ENCODE measurements around the gene RUVBL1. TPM values are rescaled to one million over a fixed set of nuclear protein-coding genes. Genes with fewer than 3 reads are reported as not detected.
"Not testable (repeated sequence)": the region's sequence is repeated elsewhere in the genome, so short reads cannot be mapped to it uniquely, and the experiment has no call there.

RUVBL1 gene
- total RNA-seq, 1 donor, result 50.6 TPM

GRCh38 chr3:128166971-128167453, 43.4 kb upstream of the RUVBL1 start:
- no peak for TF ChIP-seq CTCF (IDR thresholded peaks at IDR 0.05; ENCODE audit: insufficient read depth, low read length)
- DNase-seq (ENCODE audit: low read depth), result no peak
- no peak overlapping the region for H3K4me3 ChIP-seq (ENCODE audit: low read depth, low read length)

- no peak for TF ChIP-seq CTCF (IDR thresholded peaks at IDR 0.05; ENCODE audit: insufficient read depth, low read length)
- no peak overlapping the region for H3K4me3 ChIP-seq (ENCODE audit: low read depth, low read length)
- DNase-seq (ENCODE audit: low read depth), result no peak
Measured at GRCh38 chr3:128163432-128163831, 39.8 kb upstream of the RUVBL1 start.

- no peak for TF ChIP-seq CTCF (IDR thresholded peaks at IDR 0.05; ENCODE audit: insufficient read depth, low read length)
- DNase-seq (ENCODE audit: low read depth), result no peak
- no peak overlapping the region for H3K4me3 ChIP-seq (ENCODE audit: low read depth, low read length)
Measured at GRCh38 chr3:128160661-128161060, 37.0 kb upstream of the RUVBL1 start.

- TF ChIP-seq CTCF (IDR thresholded peaks at IDR 0.05; ENCODE audit: insufficient read depth, low read length), result no peak
- no peak for DNase-seq (ENCODE audit: low read depth)
- no peak overlapping the region for H3K4me3 ChIP-seq (ENCODE audit: low read depth, low read length)
Measured at GRCh38 chr3:128155616-128156360, 32.2 kb upstream of the RUVBL1 start.

GRCh38 chr3:128154354-128154753, 30.7 kb upstream of the RUVBL1 start:
- peak overlapping the region; percentile 80 for H3K4me3 ChIP-seq (ENCODE audit: low read depth, low read length)
- not testable (repeated sequence) for DNase-seq (ENCODE audit: low read depth)

GRCh38 chr3:128153156-128154041, 29.8 kb upstream of the RUVBL1 start, which contains the start of gene EEFSEC:
TSS of gene EEFSEC (plus strand) at chr3:128153481. CDS start at chr3:128153508, 27 bp downstream.
- TF ChIP-seq CTCF (IDR thresholded peaks at IDR 0.05; ENCODE audit: insufficient read depth, low read length), result peak; percentile 2
- DNase-seq (ENCODE audit: low read depth), result peak; percentile 75
- peak within 1 kb of the TSS; percentile 80 for H3K4me3 ChIP-seq (ENCODE audit: low read depth, low read length)

Measured in fibroblast of the aortic adventitia (primary cell).